ENCODE data around the gene LCTL. TPM values are rescaled to one million over a fixed set of nuclear protein-coding genes. Genes with fewer than 3 reads are reported as not detected.
A peak's percentile ranks its signal among the peaks of the same experiment; 100 is the strongest.

LCTL gene
- total and polyA plus RNA-seq, 8 donors: 0.26 to 0.56 (median 0.43) TPM; not detected in 1

DNA sequence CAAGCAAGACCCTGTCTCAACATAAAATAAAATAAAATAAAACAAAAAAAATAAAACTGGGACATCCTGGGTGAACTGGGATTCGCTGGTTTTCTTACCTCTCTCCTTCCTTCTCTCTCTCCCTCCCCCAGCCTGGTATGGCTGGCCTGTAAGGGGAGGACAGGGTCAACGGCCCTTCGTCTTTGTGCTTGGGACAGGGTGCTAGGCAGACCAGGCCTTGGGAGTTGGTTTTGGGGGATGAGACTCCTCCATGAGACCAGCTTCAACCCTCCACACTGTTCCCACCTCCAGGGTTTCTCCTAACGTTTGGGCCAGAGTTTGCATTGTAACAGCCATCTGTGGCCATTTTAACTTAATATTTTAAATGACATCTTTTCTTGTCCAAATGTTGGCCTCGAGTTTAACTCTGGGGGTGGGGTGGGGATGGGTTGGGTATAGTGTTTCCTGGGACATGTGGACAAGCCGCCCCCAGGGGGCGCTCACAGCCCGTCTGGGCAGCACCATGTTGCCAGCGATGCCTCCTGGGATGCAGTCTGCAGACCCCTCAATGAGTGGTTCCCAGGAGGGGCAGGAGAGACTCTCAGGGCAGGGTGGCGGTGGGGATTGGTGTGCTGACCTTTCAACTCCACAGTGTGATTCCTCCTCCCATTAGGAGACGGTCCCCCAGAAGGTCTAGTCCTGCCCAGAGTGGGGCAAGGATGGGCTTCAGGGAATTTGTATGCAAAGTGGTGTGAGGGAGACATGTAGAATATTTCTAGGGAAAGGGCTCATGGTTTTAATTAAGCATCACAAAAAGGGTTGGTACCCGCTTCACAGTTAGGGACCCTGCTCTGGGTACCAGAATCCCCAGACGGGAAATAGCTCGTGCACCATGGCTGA, 37.7 kb upstream of the LCTL start:
- Histone ChIP-seq H3K36me3 (no peaks in the 10 kb centered on the region), H3K4me3 (no peak overlapping the region), H3K27ac (no peak overlapping the region), H3K9me3 (no peaks in the 10 kb centered on the region), H3K27me3 (no peaks in the 10 kb centered on the region), H3K4me1 (no peaks in the 10 kb centered on the region)
- intact Hi-C loops (cut with DNase I): loop anchor here in 1 of 2 donors (5.0 kb wide), 1 partner anchor 249 kb away; no protein-coding TSS in a partner anchor
- peak; percentile 67 to 94 (median 77) for DNase-seq
- TF ChIP-seq CTCF (IDR thresholded peaks at IDR 0.05): peak; percentile 76
- peak; percentile 96 for ATAC-seq

DNA sequence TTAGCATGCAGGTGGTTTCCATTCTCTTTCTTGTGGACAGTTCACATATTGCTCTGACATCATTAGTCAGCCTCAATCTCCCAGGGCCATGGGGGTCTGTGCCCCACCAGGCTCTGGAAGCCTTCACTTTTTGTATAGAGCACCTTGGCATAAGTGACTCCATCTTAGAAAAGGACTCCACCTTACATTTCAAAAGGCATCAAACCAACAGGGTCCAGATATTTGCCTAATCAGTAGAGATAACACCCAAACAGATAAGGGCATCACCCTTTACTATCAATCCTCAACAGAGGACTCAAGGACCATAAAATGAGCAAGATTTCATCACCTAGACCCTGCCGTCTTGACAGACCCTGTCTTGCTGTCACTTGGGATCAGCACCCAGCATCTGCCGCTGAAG, 35.7 kb upstream of the LCTL start:
- Histone ChIP-seq H3K9me3 (no peaks in the 10 kb centered on the region), H3K27me3 (no peaks in the 10 kb centered on the region), H3K4me1 (no peaks in the 10 kb centered on the region), H3K4me3 (no peak overlapping the region), H3K27ac (no peak overlapping the region), H3K36me3 (no peaks in the 10 kb centered on the region)
- ATAC-seq (no peak), DNase-seq (no peak)
- intact Hi-C loops (cut with DNase I): loop anchor here in 1 of 2 donors (5.0 kb wide), 1 partner anchor 251 kb away; no protein-coding TSS in a partner anchor
- TF ChIP-seq CTCF (IDR thresholded peaks at IDR 0.05): no peak

DNA sequence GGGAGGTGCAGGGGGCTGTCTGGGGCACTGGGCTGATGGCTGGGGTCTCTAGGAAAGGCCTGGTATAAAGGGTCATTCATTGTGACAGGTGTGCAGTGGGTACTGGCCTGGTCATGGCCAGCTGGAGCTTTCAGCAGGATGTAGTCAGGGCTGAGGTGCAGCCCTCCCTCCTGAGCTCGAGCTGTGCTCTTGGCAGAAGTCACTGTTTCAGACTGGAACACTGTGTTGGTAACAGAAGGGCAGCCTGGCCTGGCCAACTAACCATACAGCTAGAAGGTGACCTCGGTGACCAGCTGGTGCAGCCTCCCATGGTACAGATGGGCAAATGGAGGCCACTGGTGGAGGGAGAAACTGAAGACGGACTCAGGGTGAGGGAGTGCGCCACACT, 34.4 kb upstream of the LCTL start:
- DNase-seq: no peak
- Histone ChIP-seq H3K4me3 (no peak overlapping the region), H3K27ac (no peak overlapping the region), H3K4me1 (no peaks in the 10 kb centered on the region), H3K9me3 (no peaks in the 10 kb centered on the region), H3K36me3 (no peaks in the 10 kb centered on the region), H3K27me3 (no peaks in the 10 kb centered on the region)
- no peak for ATAC-seq
- TF ChIP-seq CTCF (IDR thresholded peaks at IDR 0.05): no peak
- intact Hi-C loops (cut with DNase I): loop anchor here in 1 of 2 donors (5.0 kb wide), 1 partner anchor 252 kb away; no protein-coding TSS in a partner anchor

- Histone ChIP-seq H3K27ac (no peak overlapping the region), H3K9me3 (no peaks in the 10 kb centered on the region), H3K4me1 (no peaks in the 10 kb centered on the region), H3K36me3 (no peaks in the 10 kb centered on the region), H3K4me3 (no peak overlapping the region), H3K27me3 (no peaks in the 10 kb centered on the region)
- no peak for TF ChIP-seq CTCF (IDR thresholded peaks at IDR 0.05)
- ATAC-seq: no peak
- DNase-seq: no peak
- intact Hi-C loops (cut with DNase I): loop anchor here in 1 of 2 donors (5.0 kb wide), 1 partner anchor 253 kb away; no protein-coding TSS in a partner anchor
Measured at GRCh38 chr15:66599536-66600239, 33.9 kb upstream of the LCTL start.

Measured in left lung (tissue), 10 donors.